Measurements from ENCODE around the gene SCLY.

GRCh38 chr2:238023608-238024007, 37.2 kb upstream of the SCLY start:
- TF ChIP-seq CTCF (IDR thresholded peaks at IDR 0.05) (no peak), CREM (CRISPR knock-in tag; IDR thresholded peaks at IDR 0.05) (no peak), ATF2 (CRISPR knock-in tag; IDR thresholded peaks at IDR 0.05; ENCODE audit: borderline replicate concordance, low read depth) (no peak), ELF4 (CRISPR knock-in tag; IDR thresholded peaks at IDR 0.05; ENCODE audit: low read depth) (no peak)
